ENCODE results near the gene MAST4. TPM values are rescaled to one million over a fixed set of nuclear protein-coding genes. Genes with fewer than 3 reads are reported as not detected.

MAST4 gene
- total and polyA plus RNA-seq, 2 of the 4 experiments (the other 2 are of a cell fraction) = 4.8 to 6.8 TPM

DNA sequence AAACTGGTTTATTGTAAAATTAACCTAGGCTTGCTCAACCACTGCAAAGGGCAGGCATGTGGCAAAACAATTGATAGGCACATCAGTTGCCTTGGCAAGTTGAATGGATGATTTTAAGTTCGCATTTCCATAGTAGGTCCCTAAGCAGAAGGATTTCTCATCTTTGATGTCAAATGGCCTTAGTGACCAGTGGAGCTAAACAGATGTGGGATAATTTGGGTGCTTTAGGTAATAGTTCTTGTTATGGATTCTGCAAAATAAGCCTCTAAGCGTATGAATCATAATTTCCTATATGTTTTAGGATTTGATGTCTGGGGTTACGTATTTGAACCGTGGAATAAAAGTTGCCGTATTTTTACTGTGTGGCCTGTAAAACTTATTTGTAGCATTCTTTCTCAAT is 418.0 kb downstream of the MAST4 start:
- Histone ChIP-seq H3K27ac (ENCODE audit: insufficient read depth, low read length) (no peak overlapping the region), H2BK15ac (ENCODE audit: low read depth, low read length) (peak overlapping the region; percentile 69; the same call in 1 of the 3 replicates), H2AFZ (replicated peaks; ENCODE audit: low read length, poor library complexity) (no peak overlapping the region), H3K9me3 (ENCODE audit: control insufficient read depth, insufficient read depth, low read length) (no peaks in the 10 kb centered on the region), H3K9me1 (ENCODE audit: insufficient read depth, low read length) (peaks cover 8% of the 10 kb centered on the region; the same call in 1 of the 2 replicates), H2AK5ac (ENCODE audit: low read depth, low read length) (no peak overlapping the region), H2BK20ac (ENCODE audit: low read depth, low read length) (no peak overlapping the region), H3K79me1 (ENCODE audit: low read depth in 1 of 2, low read length in 2 of 2) (peaks cover 12 to 53% of the 10 kb centered on the region in 2 experiments), H3K4ac (ENCODE audit: low read depth, low read length) (0 out of 2 replicates have a peak overlapping the region, but pooled peaks have one; percentile 2), H4K20me1 (ENCODE audit: insufficient read depth, low read length) (no peaks in the 10 kb centered on the region), H4K8ac (ENCODE audit: low read depth in 2 of 2, low read length in 2 of 2) (no peak overlapping the region; a peak in 1 of 4 replicates), H3K9ac (ENCODE audit: low read depth, low read length) (no peak overlapping the region), H3K56ac (ENCODE audit: extremely low read depth, insufficient read depth, low read length) (no peak overlapping the region), H2BK120ac (ENCODE audit: low read depth, low read length) (0 out of 2 replicates have a peak overlapping the region, but pooled peaks have one; percentile 34), H3K27me3 (ENCODE audit: control insufficient read depth, insufficient read depth, low read length) (no peaks in the 10 kb centered on the region), H3K14ac (replicated peaks; ENCODE audit: low read depth, low read length) (0 out of 2 replicates have a peak overlapping the region, but pooled peaks have one; percentile 1), H4K91ac (ENCODE audit: insufficient read depth, low read depth, low read length) (0 out of 2 replicates have a peak overlapping the region, but pooled peaks have one; percentile 17), H3K36me3 (ENCODE audit: control insufficient read depth, insufficient read depth, low read length) (no peaks in the 10 kb centered on the region), H3K18ac (ENCODE audit: low read depth, low read length) (peak overlapping the region; percentile 68; the same call in 1 of the 2 replicates), H4K5ac (ENCODE audit: low read depth, low read length) (no peak overlapping the region), H2BK5ac (ENCODE audit: low read depth, low read length, poor library complexity, severe bottlenecking) (no peak overlapping the region), H2AK9ac (replicated peaks; ENCODE audit: low read depth, low read length, poor library complexity) (no peak overlapping the region), H3K23ac (ENCODE audit: low read depth, low read length) (0 out of 2 replicates have a peak overlapping the region, but pooled peaks have one; percentile 39), H3K4me1 (ENCODE audit: control insufficient read depth, insufficient read depth, low read length) (peaks cover 23% of the 10 kb centered on the region), H3K4me3 (ENCODE audit: insufficient read depth, low read depth, low read length) (no peak overlapping the region), H3K4me2 (ENCODE audit: low read depth, low read length) (no peak overlapping the region)
- WGBS, 2 experiments (ENCODE audit: extremely low coverage in 2 of 2, insufficient read length in 1 of 2) = 83% methylated on average over 1 of the region's 5 CpGs; no CpG with 5 or more reads in 1 of the 2 experiments
- in situ Hi-C loops (cut with MboI; ENCODE audit: low sequenced_read_pairs) = no loop called here
- no TSS peak for BruUV-seq (replicated peaks)
- TF ChIP-seq POLR2A (IDR thresholded peaks at IDR 0.05; ENCODE audit: low read depth, low read length) (no peak), FOS (IDR thresholded peaks at IDR 0.05; ENCODE audit: low read depth, low read length) (no peak), SMC3 (IDR thresholded peaks at IDR 0.05; ENCODE audit: low read depth, low read length) (no peak), MAZ (IDR thresholded peaks at IDR 0.05; ENCODE audit: borderline replicate concordance, low read depth, low read length) (no peak), RAD21 (IDR thresholded peaks at IDR 0.05; ENCODE audit: low read length) (no peak), CHD1 (IDR thresholded peaks at IDR 0.05; ENCODE audit: low read depth, low read length) (no peak), MXI1 (IDR thresholded peaks at IDR 0.05; ENCODE audit: borderline replicate concordance, low read depth, low read length) (no peak), BHLHE40 (IDR thresholded peaks at IDR 0.05; ENCODE audit: low read depth, low read length) (no peak), RFX5 (IDR thresholded peaks at IDR 0.05; ENCODE audit: low read depth, low read length) (no peak)
- TF ChIP-seq, protein P1, sequence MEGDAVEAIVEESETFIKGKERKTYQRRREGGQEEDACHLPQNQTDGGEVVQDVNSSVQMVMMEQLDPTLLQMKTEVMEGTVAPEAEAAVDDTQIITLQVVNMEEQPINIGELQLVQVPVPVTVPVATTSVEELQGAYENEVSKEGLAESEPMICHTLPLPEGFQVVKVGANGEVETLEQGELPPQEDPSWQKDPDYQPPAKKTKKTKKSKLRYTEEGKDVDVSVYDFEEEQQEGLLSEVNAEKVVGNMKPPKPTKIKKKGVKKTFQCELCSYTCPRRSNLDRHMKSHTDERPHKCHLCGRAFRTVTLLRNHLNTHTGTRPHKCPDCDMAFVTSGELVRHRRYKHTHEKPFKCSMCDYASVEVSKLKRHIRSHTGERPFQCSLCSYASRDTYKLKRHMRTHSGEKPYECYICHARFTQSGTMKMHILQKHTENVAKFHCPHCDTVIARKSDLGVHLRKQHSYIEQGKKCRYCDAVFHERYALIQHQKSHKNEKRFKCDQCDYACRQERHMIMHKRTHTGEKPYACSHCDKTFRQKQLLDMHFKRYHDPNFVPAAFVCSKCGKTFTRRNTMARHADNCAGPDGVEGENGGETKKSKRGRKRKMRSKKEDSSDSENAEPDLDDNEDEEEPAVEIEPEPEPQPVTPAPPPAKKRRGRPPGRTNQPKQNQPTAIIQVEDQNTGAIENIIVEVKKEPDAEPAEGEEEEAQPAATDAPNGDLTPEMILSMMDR (conservative IDR thresholded peaks at IDR 0.05; ENCODE audit: low read depth, low read length) = no peak
- POLR2A ChIA-PET (ENCODE audit: unreplicated experiment) = no interaction called here
- dilution Hi-C loops (cut with HindIII; ENCODE audit: low sequenced_read_pairs, unreplicated experiment) = no loop called here
- intact Hi-C loops (cut with micrococcal nuclease) = no loop called here
- ATAC-seq (ENCODE audit: low read depth) (no peak), DNase-seq (no peak)
- CTCF ChIA-PET = no interaction called here

All from IMR-90 (cell line).